GM21515 (cell line): ENCODE data around the gene MRM2.

Experiments
- ATAC-seq: cut with Tn5 transposase; IDR thresholded peaks from one replicate; pipeline ENCODE4 v1.9.1; 2021; ENCODE audit not compliant: unreplicated experiment

MRM2 gene

DNA sequence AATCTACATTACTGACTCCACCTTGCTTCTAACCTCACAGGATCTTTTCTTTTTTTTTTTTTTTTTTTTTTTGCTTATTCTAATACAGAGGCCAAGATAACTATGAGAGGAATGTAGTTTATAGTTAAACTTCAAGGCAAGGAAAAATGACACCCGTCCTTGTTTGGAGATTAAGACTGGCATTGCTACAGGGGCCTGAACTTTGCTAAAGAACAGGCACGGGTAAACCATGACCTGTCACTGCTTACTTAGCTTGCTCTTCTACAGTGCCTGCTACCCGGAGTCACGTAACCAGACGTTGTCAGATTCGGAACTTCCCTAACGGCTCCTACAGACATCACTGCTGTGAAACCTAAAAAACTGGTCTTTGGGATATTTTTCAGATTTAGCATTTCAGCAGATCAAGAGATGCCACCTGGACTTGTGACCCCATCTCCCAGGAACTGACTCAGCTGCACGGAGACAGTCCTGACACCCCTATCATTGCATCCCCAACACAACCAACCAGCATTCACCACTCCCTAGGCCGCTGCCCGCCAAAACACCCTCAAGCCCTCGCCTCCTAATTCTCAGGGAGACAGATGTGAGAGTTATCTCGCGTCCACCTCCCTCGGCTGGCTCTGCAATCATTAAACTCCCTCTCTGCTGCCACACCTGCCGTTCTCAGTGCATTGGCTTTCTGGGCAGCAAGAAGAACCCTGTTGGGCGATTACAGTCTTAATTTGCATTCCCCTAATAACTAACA lies 36.8 kb downstream of the MRM2 start:
- ATAC-seq, result no peak

GRCh38 chr7:2204446-2204845 lies 37.6 kb downstream of the MRM2 start:
- no peak for ATAC-seq

GRCh38 chr7:2203766-2204300 lies 38.2 kb downstream of the MRM2 start:
- no peak for ATAC-seq

DNA sequence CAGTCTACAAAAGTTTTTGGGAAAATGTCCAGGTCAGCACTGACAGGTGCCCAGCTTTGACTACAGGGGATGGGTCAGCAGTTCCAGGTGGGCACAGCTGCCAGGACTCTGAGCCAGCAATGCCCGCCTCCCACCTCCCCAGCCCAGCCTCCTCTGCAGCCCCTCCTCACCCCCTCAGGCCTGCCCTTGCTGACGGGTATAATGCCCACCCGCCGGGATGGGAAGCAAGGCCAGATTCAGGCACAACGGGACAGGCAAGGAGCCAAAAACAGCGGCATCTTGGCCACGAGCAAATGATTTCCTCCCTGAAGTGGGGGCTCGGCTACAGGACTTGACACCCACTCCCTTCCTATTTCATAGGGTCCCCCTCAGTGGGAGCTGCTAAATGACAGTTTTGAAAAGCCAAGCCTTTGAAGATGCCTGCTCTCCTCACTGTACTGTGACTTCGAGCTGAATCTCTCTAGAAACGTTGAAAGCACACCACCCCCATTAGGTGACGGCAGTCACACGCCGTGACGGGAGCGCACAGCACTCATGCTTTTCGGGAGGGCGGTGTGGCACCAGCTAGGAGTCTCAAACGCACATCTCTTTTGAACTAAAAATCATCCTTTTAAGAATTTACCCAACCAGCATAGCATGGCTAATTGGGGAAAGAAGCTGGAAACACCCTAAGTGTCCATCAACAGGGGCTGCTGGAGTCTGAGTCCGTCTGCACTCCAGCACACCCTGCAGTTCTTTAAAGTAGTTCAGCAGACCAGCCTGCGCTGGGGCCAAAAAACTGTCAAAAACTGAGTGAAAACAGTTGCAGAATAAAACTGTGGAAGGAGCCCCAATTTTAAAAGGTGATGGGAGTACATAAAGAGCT lies 38.9 kb downstream of the MRM2 start:
- ATAC-seq, result no peak

DNA sequence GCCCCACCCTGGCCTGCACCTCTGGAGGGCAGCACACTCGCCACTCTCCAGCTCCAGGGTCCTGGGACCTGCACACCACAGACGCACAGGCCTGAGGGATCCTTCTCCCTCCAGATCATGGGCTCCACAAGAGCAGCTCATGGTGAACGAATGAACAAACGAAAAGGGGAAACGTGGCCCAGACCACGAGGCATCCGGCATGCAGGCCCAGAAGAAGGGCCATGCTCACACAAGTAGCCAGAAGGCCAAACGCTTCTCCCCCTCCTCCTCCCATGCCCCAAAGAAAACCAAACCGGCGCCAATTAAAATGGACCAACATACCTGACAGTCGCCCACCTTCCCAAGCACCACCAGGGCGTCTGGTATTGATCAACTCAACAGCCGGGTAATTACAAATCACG lies 39.6 kb downstream of the MRM2 start:
- ATAC-seq, result no peak

GRCh38 chr7:2201686-2202360 lies 40.2 kb downstream of the MRM2 start:
- ATAC-seq, result no peak

- ATAC-seq, result no peak
Observed at GRCh38 chr7:2201128-2201527, 40.9 kb downstream of the MRM2 start.

- ATAC-seq, result no peak
Observed at GRCh38 chr7:2200584-2200980, 41.4 kb downstream of the MRM2 start.

DNA sequence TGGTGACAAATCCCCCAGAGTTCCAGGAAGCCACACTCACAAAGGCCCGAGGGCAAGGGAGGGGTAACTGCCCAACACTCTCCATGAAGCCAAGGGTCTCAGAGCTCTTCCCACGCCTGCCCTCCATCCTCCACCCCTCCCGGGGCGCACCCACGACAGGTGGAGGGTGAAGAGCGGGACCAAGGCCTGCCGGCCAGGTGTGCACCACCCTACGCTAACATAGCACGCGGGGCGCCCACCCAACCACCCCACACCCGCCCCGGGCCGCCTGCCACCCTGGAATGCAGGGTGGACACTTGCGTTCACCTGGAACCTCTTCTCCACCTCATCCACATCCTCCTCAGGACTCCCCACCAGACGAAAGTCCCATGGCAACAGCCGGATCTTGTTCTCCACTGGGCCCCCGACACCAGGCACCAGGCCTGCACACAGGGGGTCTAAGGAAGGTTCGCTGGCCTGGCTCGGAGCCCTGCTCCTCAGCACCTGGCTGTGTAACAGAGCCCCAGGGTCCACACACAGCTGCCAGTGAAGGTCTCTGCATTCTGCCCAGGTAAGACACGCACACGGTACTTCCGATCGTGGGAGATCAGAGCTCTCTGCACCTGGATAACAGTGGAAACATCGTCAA lies 41.9 kb downstream of the MRM2 start:
- no peak for ATAC-seq

GRCh38 chr7:2199528-2199927 lies 42.5 kb downstream of the MRM2 start:
- no peak for ATAC-seq

- no peak for ATAC-seq
Observed at GRCh38 chr7:2198760-2199159, 43.2 kb downstream of the MRM2 start.

DNA sequence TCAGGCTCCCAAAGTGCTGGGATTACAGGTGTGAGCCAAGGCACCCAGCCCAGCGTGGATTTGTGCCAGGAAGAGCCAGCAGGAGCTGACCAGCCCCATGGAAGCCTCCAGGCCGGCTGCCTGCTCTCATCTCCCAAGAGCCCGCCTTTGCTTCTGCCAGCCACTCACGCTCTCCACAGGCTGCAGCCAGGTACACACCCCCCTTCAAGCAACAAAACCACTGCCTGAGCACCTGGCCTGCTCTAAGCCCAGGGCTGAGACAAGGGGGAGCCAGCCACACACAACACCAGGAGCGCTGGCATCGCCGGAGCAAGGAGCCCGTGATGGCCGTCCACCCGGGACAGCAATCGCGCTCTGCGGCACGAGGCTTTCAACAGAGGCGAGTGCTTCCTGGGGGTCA lies 43.8 kb downstream of the MRM2 start:
- no peak for ATAC-seq

GRCh38 chr7:2197436-2198155 lies 44.4 kb downstream of the MRM2 start:
- ATAC-seq, result no peak

DNA sequence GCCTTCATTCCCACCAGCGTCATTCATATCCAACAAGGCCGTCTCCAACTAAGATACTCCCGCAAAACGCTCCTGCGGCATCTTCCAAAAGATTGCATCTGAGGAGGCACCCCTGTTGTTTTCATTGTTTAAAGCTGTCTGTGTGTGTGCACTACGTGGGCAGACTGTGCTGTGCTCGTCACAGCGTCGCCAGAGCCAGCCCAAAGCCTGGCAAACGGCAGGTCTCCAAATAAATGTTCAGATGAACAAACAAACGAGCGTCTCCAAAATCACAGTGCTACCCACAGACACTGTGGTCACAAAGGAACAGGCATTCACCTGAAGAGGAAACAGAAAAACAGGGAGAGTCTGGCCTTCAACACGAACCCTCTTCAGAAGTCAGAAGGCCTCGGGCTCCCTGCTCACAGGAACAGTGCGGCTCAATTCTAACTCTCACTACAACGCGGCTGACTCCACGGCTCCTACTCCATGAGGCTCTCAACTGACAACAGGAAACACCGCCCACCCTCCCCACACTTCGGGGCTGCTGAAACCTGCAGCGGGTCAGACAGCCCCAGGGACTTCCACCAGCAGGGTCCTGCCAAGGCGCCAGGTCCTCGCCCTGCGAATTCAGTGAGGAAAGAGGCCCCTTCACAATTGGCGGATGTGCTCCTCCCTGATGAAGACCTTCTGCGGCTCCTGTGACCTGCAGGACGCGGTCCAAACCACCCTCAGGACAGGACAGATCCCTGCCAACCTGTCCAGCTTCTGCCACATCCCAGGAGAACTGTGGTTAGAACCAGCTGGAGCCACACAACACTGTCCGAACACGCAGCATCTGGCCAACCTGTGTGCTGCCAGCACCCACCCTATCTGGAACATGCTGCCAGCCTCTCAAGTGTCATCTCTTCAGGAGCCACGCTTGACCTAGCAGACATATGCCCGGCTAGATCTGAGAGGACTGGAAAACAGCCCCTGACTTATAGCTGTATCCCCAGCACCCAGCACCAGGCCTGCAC lies 45.3 kb downstream of the MRM2 start:
- no peak for ATAC-seq

GRCh38 chr7:2195400-2196246 lies 46.4 kb downstream of the MRM2 start:
- ATAC-seq, result no peak

GRCh38 chr7:2193575-2194305 lies 48.3 kb downstream of the MRM2 start:
- no peak for ATAC-seq

DNA sequence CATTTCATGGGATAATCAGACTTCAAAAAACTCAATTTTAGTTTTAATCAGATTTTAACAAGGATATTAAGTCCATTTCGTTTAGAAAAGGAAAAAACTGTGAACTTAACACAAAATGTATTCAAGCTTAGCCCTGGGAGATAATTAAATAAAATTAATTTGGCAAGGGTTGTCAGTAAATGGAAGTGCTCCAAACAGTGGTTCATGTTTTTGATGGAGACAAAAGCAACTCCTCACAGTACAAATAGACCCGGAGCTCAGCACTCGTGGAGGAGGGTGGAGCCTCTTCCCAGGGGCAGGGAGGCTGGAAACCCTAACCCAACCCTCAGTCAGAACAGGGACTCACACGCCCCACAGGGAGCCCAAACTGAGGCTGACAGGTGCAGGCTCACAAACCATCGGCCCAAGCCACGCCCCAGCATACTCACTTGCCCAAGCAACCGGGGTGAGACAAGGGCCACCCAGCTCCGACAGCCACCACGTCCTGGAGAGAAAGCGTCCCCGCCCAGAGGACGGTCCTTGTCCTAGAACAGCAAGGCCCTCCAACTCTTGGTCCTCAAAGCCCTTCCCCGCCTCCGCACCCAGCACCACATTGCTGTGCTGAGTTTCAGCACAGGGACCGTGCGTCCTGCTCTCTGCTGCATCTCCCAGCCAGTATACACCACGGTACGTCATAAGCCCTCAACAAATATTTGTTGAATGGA lies 49.0 kb downstream of the MRM2 start:
- ATAC-seq, result no peak
